ENCODE results near the gene HAUS7.

The HAUS7 gene

DNA sequence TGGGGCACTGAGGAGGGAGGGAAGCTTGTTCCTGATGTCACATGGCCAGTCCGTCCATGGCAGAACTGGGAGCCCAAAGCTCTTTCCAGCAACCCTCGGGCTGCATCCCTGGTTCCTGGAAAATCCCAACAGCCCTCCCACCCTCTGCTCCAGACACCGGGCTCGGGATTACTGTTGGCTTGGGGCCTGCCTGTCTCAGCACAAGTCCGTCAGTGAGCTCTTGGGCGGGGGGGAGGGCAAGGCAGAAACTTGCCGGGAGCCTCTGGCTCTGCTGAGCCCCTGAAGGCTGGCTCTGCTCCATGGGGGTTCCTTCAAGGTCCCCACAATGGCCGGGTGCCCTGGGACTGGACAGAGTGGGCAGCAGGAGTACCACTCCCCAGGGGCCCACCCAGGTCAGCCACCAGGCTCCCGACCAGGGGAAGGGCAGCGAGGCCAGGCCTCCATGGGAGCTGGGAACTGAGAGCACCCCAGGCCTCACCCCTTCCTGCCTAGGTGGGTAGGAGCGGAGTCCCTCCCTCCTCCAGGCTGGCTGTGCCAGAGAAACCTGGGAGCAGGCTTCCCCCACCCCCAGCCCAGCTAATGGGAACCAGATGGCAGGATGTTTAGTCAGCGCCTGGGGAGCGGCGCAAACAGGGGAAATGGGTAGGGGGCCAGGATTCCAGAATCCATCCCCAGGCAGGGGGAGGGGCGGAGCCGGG is 6.4 kb upstream of the HAUS7 start:
- DNase-seq (ENCODE audit: low read depth) = no peak

DNA sequence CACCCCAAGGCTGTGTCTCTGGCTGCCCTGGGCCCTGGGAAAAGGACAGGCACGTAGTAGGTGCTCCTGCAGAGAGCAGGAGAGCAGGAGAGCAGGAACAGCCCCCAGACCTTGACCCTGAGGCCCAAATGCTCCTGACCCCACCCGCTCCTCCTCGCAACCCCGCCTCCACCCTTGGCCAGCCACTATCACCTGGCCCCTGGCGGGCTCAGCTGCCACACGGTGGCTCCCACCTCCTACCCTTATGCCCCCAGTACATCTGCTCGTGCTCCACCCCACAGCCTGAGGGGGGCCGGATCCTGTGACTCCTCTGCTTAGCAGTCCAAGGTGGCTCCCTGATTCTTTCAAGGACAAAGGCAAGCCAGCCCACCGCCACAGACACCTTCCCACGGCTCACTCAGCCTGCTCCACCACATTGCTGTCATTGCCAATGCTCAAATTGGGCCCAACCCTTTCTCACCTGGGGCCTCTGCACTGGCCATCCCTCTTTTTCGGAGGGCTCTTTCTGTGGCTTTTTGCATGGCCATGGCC is 5.4 kb upstream of the HAUS7 start:
- no peak for DNase-seq (ENCODE audit: low read depth)

GRCh38 chrX:153475271-153475670 is 4.9 kb upstream of the HAUS7 start:
- DNase-seq (ENCODE audit: low read depth) = no peak

- no peak for DNase-seq (ENCODE audit: low read depth)
Observed at GRCh38 chrX:153474718-153475117, 4.3 kb upstream of the HAUS7 start.

DNA sequence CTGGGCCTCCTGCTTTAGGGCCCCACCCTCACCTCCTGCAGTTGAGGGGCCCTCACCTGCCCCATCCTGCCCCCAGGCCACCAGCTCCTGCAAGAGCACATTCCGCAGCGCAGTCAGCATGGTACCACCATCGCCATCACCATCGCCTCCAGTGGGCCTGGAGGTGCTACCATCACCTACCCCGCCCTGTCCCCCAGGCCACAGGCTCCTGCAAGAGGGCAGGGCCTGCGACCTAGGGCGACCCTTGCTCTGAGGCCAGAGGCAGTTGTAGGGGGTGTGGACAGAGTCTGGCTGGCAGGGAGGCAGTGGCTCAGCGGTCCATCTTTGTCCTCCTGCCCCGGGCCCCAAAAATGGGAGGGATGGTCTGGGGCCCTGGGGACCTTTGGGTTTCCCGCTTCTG is 3.9 kb upstream of the HAUS7 start:
- no peak for DNase-seq (ENCODE audit: low read depth)

DNA sequence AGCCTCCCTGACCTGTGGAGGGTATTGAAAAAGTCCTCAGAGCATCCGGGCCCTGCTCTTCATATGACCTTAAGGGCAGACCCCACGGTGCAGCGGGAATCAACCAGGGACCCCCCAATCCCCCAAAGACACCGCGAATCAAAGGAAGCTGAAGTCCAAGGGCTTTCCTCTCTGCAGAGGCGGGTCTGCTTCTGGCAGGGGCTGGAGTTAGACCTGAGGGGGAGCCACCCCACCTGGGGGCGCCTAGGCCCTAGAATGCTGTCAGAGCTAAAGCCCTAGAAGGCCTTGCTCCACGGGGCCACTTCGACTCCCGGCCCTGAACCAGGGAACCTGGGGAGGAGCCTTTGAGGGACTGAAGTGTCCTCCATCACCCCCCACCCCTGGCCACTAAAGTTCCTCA is 2.8 kb upstream of the HAUS7 start:
- DNase-seq (ENCODE audit: low read depth) = no peak

DNA sequence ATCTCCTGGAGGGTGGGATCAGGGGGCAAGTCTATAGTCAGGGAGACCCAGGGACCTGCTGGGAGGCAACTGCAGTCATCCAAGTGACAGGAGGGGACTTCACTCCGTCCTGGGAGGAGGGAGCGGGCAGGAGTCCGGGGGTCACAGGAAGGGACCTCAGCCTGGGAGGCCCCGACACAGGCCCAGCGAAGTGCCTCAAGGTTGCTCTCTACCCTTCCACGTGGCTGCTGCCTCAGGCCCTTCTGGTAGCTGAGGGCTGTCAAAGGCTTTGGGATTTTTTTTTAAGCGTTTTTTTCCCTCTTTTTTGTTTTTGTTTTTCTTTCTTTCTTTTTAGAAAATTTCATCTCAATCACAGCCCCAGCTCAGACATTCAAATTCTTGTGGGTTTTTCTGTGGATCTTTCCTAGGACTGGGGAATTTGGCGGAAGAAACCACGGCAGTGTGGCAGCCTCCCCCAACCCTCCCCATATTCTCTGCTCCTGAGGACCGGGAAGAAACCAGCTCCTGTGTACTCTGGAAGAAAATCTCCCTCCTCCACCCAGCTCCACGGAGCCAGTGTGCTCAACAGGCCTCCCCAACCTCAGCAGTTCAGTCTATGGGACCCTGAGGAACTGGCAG is 1.4 kb upstream of the HAUS7 start:
- no peak for DNase-seq (ENCODE audit: low read depth)

- DNase-seq (ENCODE audit: low read depth) = no peak
Observed at GRCh38 chrX:153469811-153470410, 465 bp downstream of the HAUS7 start.

GRCh38 chrX:153468008-153468580 is 2.3 kb downstream of the HAUS7 start:
- no peak for DNase-seq (ENCODE audit: low read depth)

DNA sequence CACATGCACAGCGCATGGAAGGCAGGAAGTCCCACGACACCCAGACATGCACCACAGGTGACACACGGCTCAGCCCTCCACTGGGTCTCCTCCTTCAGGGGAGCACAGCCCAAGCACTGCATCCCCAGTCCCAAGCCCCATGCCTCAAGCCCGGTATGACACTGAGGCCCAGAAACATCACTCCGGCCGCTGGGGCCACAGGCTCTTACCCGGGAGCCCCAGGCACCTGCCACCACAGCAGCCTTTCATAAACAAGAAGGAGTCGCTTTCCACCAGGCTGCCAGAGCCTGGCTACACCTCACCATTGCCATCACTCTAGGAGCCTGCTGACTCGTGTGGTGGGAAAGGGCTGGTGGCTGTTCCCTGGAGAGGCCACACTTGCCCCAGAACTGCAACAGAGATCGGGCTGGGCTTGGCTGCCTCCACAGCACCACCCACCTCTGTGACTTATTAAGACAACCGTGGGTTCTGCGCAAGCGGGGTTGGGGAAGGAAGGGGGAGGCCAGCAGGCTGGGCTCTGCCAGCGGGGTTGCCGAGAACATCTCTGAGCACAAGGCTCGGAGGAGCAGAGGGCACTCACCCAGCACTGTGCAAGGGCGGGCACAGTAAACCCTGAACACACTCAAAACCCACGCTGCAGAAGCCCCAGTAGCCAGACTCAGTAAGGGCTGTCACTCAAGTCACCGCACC is 4.5 kb downstream of the HAUS7 start:
- DNase-seq (ENCODE audit: low read depth) = no peak

DNA sequence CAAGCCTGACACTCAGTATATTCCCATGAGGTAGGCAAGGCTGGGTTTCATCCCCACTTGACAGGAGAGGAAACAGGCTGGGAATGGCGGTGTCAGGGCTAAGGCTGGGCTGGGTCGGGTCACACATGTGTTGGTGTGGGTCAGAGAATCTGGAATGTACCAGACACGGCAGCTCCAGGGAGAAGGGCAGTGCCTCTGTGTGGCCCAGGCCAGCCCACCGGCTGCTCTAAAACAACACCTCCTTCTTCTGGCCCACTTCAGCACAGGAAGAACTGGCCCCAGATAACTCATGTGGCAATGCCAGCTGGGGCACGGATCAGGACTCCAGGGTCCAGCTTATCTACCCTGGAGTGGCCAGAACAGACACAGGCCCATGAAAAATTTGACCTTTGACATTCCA is 6.3 kb downstream of the HAUS7 start:
- DNase-seq (ENCODE audit: low read depth) = no peak

DNA sequence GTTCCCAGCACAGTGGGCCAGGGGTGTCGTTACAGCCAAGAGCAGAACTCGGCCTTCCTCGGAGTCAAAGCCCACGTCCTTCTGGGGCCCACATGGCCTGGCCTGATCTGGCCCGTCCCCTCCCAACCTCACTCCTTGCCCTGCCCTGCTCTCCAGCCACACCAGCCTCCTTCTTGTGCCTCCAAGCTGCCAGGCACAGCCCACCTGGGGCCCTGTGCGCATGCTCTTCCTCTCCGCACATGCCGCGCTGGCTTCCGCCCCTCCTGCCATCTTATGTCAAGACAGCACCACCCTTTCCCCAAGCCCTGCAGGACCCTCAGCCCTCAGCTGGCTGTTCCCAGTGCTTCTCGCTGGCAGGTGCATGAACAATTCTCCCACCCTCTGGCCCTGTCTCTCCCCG is 6.8 kb downstream of the HAUS7 start:
- DNase-seq (ENCODE audit: low read depth) = no peak

- no peak for DNase-seq (ENCODE audit: low read depth)
Observed at GRCh38 chrX:153463031-153463430, 7.3 kb downstream of the HAUS7 start.

DNA sequence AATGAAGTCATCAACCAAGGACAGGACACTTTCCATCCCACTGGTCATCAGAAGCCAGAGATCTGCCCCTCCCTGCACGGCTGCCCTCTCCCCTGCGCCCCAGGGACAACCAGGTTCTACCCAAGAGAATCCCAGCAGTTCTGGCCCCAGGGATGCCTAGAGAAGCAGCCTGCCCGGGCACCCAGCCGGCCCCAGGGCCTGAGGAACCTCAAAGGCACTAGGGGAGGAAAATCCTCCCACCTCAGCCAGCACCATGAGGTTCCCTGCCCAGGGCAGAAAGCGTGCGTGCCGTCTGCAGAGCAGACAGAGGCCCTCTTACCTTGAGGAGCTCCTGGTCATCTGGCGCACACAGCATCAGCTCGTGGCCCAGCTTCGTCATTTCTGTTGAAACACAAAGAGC is 8.1 kb downstream of the HAUS7 start:
- no peak for DNase-seq (ENCODE audit: low read depth)

GRCh38 chrX:153460826-153461225 is 9.6 kb downstream of the HAUS7 start:
- DNase-seq (ENCODE audit: low read depth) = no peak

DNA sequence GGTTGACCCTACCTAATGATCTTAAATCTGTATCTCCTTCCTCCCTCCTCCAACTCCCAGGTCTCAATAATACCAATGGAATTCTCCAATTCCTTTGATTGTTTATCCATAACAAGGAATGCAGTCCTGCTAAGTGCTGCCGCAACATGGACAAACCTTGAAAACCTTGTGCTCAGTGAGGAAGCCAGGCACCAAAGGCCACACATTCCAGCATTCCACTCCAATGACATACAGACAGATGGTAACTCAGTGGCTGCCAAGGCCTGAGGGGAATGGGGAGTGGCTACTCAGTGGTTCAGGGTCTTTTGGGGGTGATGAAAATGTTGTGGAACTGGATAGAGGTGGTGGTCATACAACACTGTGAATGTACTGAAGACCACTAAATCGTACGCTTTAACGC is 10.4 kb downstream of the HAUS7 start:
- DNase-seq (ENCODE audit: low read depth) = no peak

GRCh38 chrX:153458476-153458875 is 11.9 kb downstream of the HAUS7 start:
- DNase-seq (ENCODE audit: low read depth) = no peak

- DNase-seq (ENCODE audit: low read depth) = no peak
Observed at GRCh38 chrX:153457827-153458466, 12.4 kb downstream of the HAUS7 start.

DNA sequence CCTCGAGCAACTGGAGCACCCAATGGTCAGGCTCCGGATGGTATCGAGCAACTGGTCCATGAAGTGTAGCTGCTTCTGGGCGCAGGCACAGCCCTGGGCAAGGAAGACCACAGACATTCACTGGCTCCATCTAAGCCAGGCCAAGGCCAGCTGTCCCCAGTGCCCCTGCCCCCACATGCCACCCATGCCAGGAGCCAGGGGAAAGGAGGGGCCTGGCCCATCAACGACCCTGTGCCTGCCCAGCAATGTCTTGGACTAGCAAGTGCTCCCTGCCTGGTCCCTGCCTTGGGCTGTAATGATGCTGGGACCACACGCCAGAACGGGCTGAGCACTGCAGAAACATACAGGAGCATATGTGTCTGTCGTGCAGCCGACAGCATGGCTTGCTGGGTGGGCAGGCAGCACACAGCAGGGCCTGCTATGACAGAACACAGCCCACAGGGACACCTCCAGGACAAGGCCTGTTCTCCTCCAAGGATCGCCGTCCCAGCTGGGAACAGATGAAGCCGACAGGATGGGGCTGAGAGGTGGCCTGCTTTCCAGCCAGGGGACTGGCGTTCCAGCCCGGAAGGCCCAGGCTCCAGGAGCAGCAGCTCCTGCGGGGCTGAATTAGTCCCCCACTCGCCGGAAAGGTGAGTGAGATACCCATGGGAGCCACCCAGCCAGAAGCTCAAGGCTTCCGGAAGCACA is 13.1 kb downstream of the HAUS7 start:
- DNase-seq (ENCODE audit: low read depth) = no peak

DNA sequence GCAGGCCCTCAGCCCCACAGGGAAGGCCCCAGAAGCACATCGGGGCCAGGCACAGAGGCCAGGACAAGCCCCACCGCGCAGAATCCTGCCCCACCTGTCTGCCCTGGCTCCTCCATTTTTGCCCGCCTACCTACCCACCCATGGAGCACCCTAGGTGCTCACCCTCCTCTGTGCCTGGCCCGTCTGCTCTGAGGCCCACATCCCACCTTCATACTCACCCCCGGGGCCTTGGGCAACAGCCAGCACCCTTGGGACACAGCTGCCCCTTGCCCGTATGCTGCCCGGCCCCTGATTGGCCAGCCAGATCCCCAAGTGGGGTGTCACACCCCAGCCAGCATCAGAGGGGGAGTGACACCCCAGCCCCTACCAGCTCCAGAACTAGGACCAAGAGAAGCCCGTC is 13.7 kb downstream of the HAUS7 start:
- no peak for DNase-seq (ENCODE audit: low read depth)

DNA sequence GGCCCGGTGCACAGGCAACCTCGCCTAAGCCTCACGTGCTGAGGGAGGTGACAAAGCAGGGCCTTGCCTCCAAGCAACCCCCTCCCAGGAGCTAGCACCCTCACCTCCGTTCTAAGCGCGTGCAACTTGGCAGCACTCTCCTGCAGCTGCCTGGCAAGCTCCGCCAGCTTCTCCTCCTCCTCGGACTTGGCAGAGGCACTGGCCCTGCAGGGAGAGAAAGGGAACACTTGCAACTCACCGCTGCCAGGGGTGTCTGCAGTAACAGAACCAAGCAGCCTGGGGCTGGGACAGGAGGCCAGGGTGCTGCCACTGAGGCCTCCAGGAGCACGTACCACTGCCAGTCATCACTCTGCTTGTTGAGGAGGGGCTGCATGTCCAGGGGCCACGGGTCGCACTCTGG is 14.2 kb downstream of the HAUS7 start:
- no peak for DNase-seq (ENCODE audit: low read depth)
